GM21515 (cell line): ENCODE results near the gene SPATA16.

ENCODE experiments used
- ATAC-seq: cut with Tn5 transposase; IDR thresholded peaks from one replicate; pipeline ENCODE4 v1.9.1; 2021; ENCODE audit not compliant: unreplicated experiment

Gene SPATA16

GRCh38 chr3:173007079-173007723 lies 133.8 kb downstream of the SPATA16 start:
- ATAC-seq, result no peak

DNA sequence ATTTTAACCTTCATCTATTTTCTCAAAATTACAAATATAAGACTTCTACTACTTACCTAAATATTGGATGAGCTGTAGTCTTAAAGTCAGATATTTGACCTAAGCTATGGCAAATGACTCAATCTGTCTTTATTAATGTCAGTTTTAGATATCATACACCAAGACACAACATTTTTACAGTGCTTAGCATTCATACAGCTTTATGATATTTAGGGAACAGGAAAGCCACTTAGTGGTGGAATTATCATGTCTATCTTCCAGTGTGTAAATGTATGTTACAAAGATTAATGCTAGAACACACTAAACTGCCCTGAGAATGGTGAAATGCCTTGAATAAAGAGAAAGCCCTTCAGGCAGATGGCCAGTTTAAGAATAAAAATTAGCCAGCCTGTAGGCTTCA lies 135.0 kb downstream of the SPATA16 start:
- ATAC-seq, result no peak

GRCh38 chr3:173004681-173005080 lies 136.4 kb downstream of the SPATA16 start:
- no peak for ATAC-seq

DNA sequence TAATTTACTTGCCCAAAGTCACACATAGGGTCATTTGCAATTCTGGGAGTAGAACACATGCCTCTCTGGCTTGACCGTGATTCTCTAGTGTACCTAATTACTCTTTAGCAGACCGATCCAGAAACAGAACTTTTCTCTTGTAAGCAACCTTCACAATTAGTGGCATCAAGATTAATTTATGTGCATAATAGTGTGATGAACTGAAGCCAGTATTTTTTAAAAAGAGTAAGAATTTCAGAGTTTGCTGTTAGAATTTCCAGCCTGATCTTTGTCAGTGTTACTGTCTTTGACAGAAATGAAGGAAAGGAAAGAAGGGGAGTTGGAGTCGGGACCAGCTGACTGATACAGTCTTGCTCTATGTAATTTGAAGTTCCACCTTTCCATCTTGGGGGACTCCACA lies 137.1 kb downstream of the SPATA16 start:
- ATAC-seq, result no peak

DNA sequence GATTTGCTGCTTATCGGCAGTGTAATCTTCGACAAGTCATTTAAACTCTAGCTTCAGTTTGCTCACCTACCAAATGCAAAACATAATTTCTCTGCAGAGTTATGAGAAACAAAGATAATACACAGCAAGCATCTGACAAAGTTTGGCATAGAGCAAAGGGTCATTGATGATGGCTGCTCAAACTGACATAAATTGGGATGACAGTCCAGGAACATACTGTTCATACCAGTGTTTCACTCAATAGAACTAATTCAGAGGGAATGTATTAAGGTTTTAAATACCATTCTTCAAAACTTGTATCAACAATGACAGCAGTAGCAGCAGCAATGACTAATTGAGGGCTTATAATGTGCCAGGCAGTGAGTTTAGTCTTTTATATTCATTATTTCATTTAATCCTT lies 137.6 kb downstream of the SPATA16 start:
- no peak for ATAC-seq

- no peak for ATAC-seq
Observed at GRCh38 chr3:173001622-173002021, 139.4 kb downstream of the SPATA16 start.

GRCh38 chr3:173000553-173000952 lies 140.5 kb downstream of the SPATA16 start:
- no peak for ATAC-seq

- ATAC-seq, result no peak
Observed at GRCh38 chr3:172993412-172993811, 147.6 kb downstream of the SPATA16 start.

DNA sequence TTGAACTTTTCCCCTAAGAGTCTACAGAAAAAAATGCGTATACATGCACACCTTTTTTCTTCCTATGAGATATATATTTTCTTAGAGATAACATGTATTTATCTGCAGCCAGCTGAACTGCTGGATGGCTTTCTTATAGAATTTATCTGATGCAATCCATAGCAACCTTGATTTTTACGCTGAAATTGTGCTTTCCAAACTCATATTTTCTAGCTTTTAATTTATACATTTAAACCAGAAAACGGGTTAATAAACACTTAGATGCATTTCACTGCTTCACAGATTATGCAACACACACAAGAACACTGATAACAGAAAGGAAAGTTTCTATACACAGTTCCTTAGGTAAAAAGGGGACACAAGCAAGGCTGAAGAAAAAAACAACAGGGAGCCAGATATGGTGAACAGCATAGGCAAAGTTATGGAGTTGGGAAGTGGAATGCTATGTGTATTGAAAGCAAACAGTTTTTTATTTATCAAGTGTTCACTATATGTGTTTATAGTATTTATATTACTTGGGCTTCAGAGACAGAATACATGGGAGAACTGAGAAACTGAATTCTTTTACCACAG lies 149.5 kb downstream of the SPATA16 start:
- ATAC-seq, result no peak

DNA sequence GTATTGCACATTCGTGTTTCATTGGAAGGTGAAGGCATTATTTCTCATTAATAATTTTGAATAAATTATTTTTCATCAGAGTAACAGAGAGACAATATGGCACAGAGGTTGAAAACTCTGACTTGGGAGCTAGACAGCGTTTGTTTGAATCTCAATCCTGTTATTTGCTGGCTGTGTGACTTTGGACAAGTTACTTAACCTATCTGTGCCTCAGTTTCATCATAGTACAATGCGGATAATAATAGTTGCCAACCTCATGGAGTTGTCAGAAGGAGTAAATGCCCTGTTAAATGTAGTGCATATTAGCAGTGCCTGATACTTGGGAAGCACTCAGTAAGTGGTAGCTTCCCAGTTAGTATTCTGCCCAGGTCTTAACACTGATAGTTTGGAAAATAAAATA lies 151.7 kb downstream of the SPATA16 start:
- ATAC-seq, result no peak

DNA sequence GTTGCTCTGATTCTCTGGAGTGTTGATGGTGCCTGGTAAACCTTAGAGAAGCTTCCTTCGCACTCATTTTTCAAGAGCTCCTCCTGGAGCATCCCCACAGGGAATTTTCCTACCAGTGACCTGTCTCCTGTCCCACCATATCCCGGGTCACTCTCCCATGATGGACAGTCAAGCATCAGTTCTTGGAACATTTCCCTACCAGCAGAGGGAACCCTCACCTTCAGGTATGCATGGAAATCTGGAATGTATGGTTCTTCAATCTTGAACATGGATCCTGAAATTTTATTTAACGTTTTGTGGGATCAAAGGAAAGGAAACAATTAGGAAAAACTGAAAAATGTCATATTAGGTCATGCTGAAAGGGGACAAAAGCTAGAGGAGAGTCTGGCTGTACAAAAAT lies 153.8 kb downstream of the SPATA16 start:
- no peak for ATAC-seq

DNA sequence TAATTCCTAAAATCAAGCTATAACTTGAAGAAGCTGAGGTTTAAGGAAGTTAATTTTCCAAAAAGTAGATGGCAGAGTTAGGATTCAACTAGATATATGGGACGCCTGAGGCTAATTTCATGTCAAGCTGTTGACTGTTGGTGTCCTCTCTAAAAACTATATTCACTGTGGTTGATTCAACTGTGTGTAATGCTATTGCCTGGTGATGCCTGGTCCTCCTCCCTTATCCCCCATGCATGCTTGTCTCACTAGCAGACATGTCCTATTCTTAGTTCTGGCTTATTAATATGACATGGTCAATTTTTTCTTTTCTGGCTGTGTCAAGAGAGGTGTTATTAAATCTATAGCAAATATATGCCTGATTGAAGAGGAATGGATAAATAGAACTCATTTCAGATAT lies 156.1 kb downstream of the SPATA16 start:
- no peak for ATAC-seq

DNA sequence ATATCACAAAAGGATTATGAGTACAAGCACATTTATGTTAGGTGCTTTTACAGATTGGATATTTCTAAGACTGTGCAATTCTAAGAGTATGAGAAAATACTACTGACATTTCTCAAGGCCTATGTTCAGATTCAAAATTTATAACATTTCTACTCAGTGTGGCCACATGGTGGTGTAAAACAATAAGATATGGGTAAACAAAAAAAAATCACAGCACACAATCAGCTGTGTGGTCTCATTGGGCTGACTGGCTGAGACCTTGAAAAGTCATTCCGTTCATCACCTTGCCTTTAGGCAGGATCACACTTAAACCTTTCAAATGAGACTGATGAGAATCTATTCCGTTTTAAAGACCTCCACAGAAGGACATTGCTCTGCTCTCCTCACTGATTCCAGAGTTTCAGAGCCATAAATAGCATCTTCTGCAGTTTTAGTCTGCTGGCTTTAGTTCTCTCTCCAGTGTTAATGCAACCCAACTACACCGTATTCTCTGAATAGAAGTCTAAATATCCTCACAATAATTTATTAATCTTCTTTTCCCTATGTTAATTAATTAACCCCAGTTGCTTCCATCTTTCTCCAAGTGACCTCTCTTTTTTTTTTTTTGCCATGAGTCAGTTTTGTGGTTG lies 158.2 kb downstream of the SPATA16 start:
- no peak for ATAC-seq

DNA sequence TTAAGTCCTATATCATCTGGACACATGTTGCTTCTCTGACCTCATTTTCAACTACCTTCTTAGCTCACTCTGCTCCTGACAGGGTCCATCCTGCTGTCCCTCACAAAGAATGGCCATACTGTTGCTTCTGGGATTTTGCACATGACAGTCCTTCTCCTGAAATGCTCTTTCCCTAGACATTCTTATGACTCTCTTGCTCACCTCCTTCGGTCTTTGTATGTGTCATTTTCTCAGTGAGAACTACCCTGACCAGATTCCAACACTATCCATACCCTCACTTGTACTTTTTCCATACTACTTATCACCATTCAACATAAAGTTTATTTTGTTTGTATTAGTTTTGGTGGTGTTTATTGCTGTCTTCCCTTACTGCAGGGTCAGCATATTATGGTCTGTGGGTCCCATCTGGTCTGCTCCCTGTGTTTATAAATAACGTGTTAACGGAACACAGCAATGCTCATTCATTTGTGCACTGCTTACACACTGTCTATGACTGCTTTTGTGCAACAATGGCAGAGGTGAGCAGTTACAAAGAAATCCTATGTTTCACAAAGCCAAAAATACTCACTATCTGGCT lies 159.5 kb downstream of the SPATA16 start:
- ATAC-seq, result no peak

DNA sequence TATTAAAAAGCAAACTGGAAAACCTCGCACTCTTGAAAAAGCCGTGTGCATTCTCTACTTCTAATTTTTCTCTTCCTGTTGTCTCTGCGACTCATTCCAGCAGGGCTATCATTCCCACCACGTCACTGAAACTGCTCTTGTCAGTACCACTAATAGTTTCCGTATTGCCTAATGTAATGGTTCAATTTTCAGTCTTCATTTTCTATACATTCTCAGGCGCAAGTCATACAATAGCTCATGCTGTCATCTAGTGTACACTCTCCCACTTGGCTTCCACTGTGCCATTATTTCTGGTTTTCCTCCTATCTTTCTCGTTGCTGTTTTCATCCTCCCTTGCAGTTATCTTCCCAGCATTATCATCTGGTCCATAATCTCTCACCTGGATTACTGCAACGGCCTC lies 160.2 kb downstream of the SPATA16 start:
- no peak for ATAC-seq

DNA sequence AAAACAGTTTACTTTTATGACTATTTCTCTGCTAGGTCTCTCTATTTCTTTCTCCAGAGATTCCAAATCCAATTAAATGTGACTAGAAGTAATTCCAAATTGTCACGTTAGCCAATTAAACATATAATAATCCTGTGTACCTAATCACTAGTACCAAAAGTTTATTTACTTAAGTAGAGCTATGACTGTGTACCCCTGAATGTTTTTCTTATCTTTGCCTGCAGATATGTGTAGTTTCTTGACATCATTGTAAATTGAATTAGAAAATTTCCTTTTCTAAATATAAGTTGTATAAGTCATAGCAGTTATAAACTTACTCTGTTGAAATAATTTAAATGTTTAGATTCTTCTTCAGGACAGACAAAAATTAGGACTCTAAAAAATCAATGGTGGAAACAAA lies 163.3 kb downstream of the SPATA16 start:
- ATAC-seq, result no peak

DNA sequence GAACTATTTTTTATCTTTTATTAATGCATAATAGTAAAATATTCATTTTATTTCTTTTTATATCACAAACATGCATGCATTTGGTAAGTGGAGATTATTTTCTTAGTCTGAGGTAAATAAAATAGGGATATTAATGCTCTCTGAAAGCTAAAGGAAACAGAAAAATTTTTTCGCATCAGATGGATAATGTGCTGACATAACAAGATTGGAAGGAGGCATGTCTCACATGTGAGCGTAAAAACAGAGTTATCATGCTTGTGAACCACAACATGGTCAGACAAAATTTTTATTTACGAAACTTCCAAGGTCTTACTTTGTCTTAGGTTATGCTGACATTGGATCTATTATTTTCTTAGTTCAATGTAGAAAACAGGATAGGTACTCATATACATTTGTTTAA lies 166.1 kb downstream of the SPATA16 start:
- no peak for ATAC-seq

GRCh38 chr3:172973799-172974198 lies 167.2 kb downstream of the SPATA16 start:
- ATAC-seq, result no peak

DNA sequence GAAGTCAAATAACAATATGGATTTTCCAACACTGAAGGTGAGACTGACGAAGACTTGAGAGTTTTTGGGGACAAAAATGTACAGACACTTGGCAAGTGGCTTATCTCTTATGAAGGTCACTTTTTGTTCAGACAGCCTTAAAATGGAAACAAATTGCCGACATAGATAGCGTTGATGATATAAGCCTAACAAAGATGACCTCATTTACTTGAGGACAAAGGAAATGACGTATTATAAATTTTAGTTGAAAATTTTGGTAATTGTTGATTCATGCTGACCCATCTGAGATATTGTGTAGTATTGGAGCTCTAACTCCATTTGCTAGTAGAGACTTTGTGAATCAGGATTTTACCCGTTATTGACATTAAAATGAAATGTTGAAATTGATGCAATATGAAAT lies 168.3 kb downstream of the SPATA16 start:
- no peak for ATAC-seq

DNA sequence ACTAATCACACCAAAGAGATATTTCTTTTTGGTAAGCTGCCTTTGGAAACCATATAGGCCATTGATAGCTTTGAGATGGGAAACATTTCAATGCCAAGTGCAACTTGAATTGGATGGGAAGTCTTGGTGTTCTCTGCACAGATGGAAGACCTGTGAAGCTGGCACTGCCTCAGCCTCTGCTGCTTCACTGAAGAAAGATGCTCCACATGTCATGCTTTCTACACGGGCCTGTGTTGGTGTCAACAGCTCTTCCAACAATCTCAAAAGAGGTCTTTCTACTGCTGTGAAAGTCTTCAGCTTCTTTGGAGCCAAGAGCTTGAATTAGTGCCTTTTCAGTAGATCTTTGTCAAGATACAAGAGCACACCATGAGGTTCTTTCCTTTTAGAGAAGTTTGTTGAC lies 169.0 kb downstream of the SPATA16 start:
- ATAC-seq, result no peak

DNA sequence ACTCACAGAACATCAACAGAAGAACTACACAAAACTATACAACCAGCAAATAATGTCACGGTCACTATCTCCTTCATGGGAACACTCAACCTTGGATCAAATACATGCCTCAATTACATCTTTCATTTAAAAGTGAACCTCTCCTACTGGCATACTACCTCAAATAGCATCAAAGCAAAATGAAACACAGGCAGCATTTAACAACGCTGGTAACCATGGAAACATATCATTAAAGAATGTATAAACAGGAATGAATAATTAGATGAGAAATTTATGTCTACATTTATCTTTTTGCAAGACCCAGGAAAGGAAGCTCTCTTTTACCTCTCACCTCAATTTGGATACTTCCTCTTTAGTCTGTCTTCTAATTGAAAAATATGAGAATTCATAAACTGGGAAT lies 172.4 kb downstream of the SPATA16 start:
- no peak for ATAC-seq

DNA sequence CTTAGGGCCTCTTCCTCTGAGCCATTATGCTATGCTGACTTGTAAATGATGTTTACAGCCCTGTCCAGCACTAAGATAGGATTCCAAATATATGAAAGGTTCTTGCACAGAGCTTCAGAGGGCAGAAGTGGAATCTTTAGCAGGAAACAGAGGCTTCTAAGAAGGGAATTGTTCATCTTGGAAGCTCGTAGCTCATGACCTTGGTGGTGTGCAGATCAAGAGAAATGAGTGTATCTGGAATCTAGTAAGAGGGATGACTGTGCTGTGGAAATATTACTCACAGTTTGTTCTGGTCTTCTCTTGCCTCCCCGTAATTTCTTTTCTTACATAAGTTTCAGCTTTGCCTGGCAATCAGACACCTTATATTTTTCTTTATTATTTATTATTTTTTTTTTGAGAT lies 175.8 kb downstream of the SPATA16 start:
- ATAC-seq, result no peak
